ENCODE measurements around the gene PLOD1. TPM values are rescaled to one million over a fixed set of nuclear protein-coding genes. Genes with fewer than 3 reads are reported as not detected.

PLOD1 gene
- total and polyA plus RNA-seq, 10 of the 15 experiments (the other 5 are each of a cell fraction or from before 2014, with no cell fraction given): 10.6 to 42.6 (median 29.3) TPM

GRCh38 chr1:11964656-11965055 lies 30.1 kb downstream of the PLOD1 start:
- H3K9ac ChIP-seq (ENCODE audit: control insufficient read depth, insufficient read depth, low read length): no peak overlapping the region
- ChIA-PET RAD21 (ENCODE audit: unreplicated experiment) (no interaction called here), CTCF (no interaction called here), SMC1A (ENCODE audit: uncharacterized antibody, unreplicated experiment) (no interaction called here), POLR2A (no interaction called here)
- BruUV-seq (replicated peaks): no TSS peak
- no peaks in the 10 kb centered on the region for H3K9me3 ChIP-seq (replicated peaks; ENCODE audit: control insufficient read depth, insufficient read depth, low read length)
- ATAC-seq (no peak), FAIRE-seq (no peak), DNase-seq (ENCODE audit: low read depth, low spot score) (no peak)
- peaks cover 6 to 16% of the 10 kb centered on the region in 2 experiments for H3K36me3 ChIP-seq (ENCODE audit: control insufficient read depth in 2 of 2, insufficient read depth in 2 of 2, low read length in 1 of 2)
- no peaks in the 10 kb centered on the region for H3K79me2 ChIP-seq (ENCODE audit: control insufficient read depth, insufficient read depth, low read length)
- H3K27ac ChIP-seq (ENCODE audit: control insufficient read depth, insufficient read depth): no peak overlapping the region
- no peaks in the 10 kb centered on the region for H3K27me3 ChIP-seq (replicated peaks in 1 of 2; ENCODE audit: control insufficient read depth in 2 of 2, insufficient read depth in 2 of 2, low read length in 1 of 2)
- no peak overlapping the region for H3K4me2 ChIP-seq (ENCODE audit: control insufficient read depth, insufficient read depth)
- in situ Hi-C loops (cut with MboI) (loop anchor here (10.0 kb wide), 1 partner anchor 120 kb away; the partner anchor contains the start of gene NPPA), intact Hi-C loops (cut with micrococcal nuclease; ENCODE audit: unreplicated experiment) (no loop called here)
- H3K4me1 ChIP-seq (ENCODE audit: control insufficient read depth, insufficient read depth, low read length): no peaks in the 10 kb centered on the region
- no peak overlapping the region for H3K4me3 ChIP-seq
- TF ChIP-seq E2F4 (IDR thresholded peaks at IDR 0.05; ENCODE audit: low read depth, low read length): no peak
- H4K20me1 ChIP-seq (ENCODE audit: control insufficient read depth, insufficient read depth): no peaks in the 10 kb centered on the region; the same call in 1 of the 2 replicates
- WGBS (ENCODE audit: insufficient coverage, insufficient replicate concordance, low lambda C conversion rate, missing lambda C conversion rate): 97% methylated on average over 12 of the region's 12 CpGs
- H2AFZ ChIP-seq (ENCODE audit: control insufficient read depth, low read depth, low read length): no peak overlapping the region

- peak; percentile 92 for ATAC-seq
- H3K9me3 ChIP-seq (replicated peaks; ENCODE audit: control insufficient read depth, insufficient read depth, low read length): no peaks in the 10 kb centered on the region
- TF ChIP-seq RAD21 (IDR thresholded peaks at IDR 0.05; ENCODE audit: insufficient read depth, low read depth, low read length): peak; percentile 77
- TF ChIP-seq CTCF (IDR thresholded peaks at IDR 0.05 in 2 of 3, conservative IDR thresholded peaks at IDR 0.05 in 1 of 3; ENCODE audit: control insufficient read depth in 2 of 3, extremely low read depth in 1 of 3, insufficient read depth in 1 of 3, low read depth in 3 of 3, low read length in 3 of 3): peak; percentile 63 to 81 (median 70); a peak in 5 of 6 replicates
- TF ChIP-seq SMC3 (IDR thresholded peaks at IDR 0.05; ENCODE audit: borderline replicate concordance, low read length): peak; percentile 68; the same call in 1 of the 2 replicates
- TF ChIP-seq IRF4 (IDR thresholded peaks at IDR 0.05; ENCODE audit: low read depth, low read length): 0 out of 2 replicates have a peak, but pooled peaks have one; percentile 33
- TF ChIP-seq JUND (IDR thresholded peaks at IDR 0.05; ENCODE audit: low read depth, low read length): no peak
- peak; percentile 55; the same call in 1 of the 2 replicates for TF ChIP-seq SPI1 (IDR thresholded peaks at IDR 0.05; ENCODE audit: borderline replicate concordance, insufficient read depth, low read depth, low read length)
- TF ChIP-seq PRDM15 (CRISPR knock-in tag; IDR thresholded peaks at IDR 0.05): no peak
Measured at GRCh38 chr1:11967028-11967547, 32.6 kb downstream of the PLOD1 start.

More at GRCh38 chr1:11967028-11967547, 32.6 kb downstream of the PLOD1 start:
- Histone ChIP-seq H3K27me3 (replicated peaks in 1 of 2; ENCODE audit: control insufficient read depth in 2 of 2, insufficient read depth in 2 of 2, low read length in 1 of 2) (no peaks in the 10 kb centered on the region), H2AFZ (ENCODE audit: control insufficient read depth, low read depth, low read length) (no peak overlapping the region), H3K4me2 (ENCODE audit: control insufficient read depth, insufficient read depth) (no peak overlapping the region), H3K79me2 (ENCODE audit: control insufficient read depth, insufficient read depth, low read length) (no peaks in the 10 kb centered on the region), H3K36me3 (ENCODE audit: control insufficient read depth in 2 of 2, insufficient read depth in 2 of 2, low read length in 1 of 2) (peaks cover 10% of the 10 kb centered on the region in 2 experiments), H3K27ac (ENCODE audit: control insufficient read depth, insufficient read depth) (no peak overlapping the region), H3K9ac (ENCODE audit: control insufficient read depth, insufficient read depth, low read length) (no peak overlapping the region), H4K20me1 (ENCODE audit: control insufficient read depth, insufficient read depth) (no peaks in the 10 kb centered on the region; the same call in 1 of the 2 replicates), H3K4me1 (ENCODE audit: control insufficient read depth, insufficient read depth, low read length) (no peaks in the 10 kb centered on the region), H3K4me3 (no peak overlapping the region)
- no TSS peak for BruUV-seq (replicated peaks)
- ChIA-PET SMC1A (ENCODE audit: uncharacterized antibody, unreplicated experiment) (interaction anchor here (0.6 to 1.5 kb wide), 11 partner anchors 11 to 309 kb away, joined by 3 to 7 read pairs (median 3); partner anchors contain the start of gene MFN2), POLR2A (interaction anchor here (0.5 to 2.1 kb wide), 3 partner anchors 57 to 728 kb away, joined by 3 to 6 read pairs (median 6); no protein-coding TSS in a partner anchor), CTCF (interaction anchor here (0.6 to 2.9 kb wide), 24 partner anchors 13 to 293 kb away, joined by 3 to 24 read pairs (median 3); partner anchors contain the start of genes CLCN6, MFN2 and NPPA), RAD21 (ENCODE audit: unreplicated experiment) (interaction anchor here (0.6 to 2.0 kb wide), 12 partner anchors 13 to 248 kb away, joined by 3 to 25 read pairs (median 4); partner anchors contain the start of genes AGTRAP and MFN2)
- FAIRE-seq (peak; percentile 78), DNase-seq (ENCODE audit: low read depth, low spot score) (peak; percentile 41)
- in situ Hi-C loops (cut with MboI) (loop anchor here (10.0 kb wide), 1 partner anchor 122 kb away; the partner anchor contains the start of gene NPPA), intact Hi-C loops (cut with micrococcal nuclease; ENCODE audit: unreplicated experiment) (loop anchor here (1.0 to 2.0 kb wide), 2 partner anchors 59 to 128 kb away; no protein-coding TSS in a partner anchor)
- WGBS (ENCODE audit: insufficient coverage, insufficient replicate concordance, low lambda C conversion rate, missing lambda C conversion rate): 68% methylated on average over 6 of the region's 6 CpGs

All from GM12878 (cell line).